Chondrocyte (in vitro differentiated cells): ENCODE results near the gene SGMS2. TPM values are rescaled to one million over a fixed set of nuclear protein-coding genes. Genes with fewer than 3 reads are reported as not detected.
"Not testable (repeated sequence)": the region's sequence is repeated elsewhere in the genome, so short reads cannot be mapped to it uniquely, and the experiment has no call there.

Experiments used
- DNase-seq: peaks from one replicate; pipeline ENCODE4 v3.0.0; 2021; ENCODE audit warnings: mixed read lengths, low spot score
- H3K27ac Mint-ChIP-seq: one replicate; pipeline ENCODE4 v1.8.0; 2021; ENCODE audit warnings: mild to moderate bottlenecking, moderate library complexity, mixed read lengths; ENCODE audit not compliant: unreplicated experiment
- H3K27me3 Mint-ChIP-seq: 2 replicates; pipeline ENCODE4 v1.8.0; 2021; ENCODE audit warnings: low read depth, mixed read lengths
- H3K36me3 Mint-ChIP-seq: 2 replicates; pipeline ENCODE4 v1.8.0; 2021; ENCODE audit warnings: low read depth, mixed read lengths
- H3K4me1 Mint-ChIP-seq: 2 replicates; pipeline ENCODE4 v1.8.0; 2021; ENCODE audit warnings: low read depth, mild to moderate bottlenecking, mixed read lengths
- H3K4me3 Mint-ChIP-seq: one replicate; pipeline ENCODE4 v1.8.0; 2021; ENCODE audit warnings: mild to moderate bottlenecking, moderate library complexity, mixed read lengths; ENCODE audit not compliant: unreplicated experiment
- H3K9me3 Mint-ChIP-seq: 2 replicates; pipeline ENCODE4 v1.8.0; 2021; ENCODE audit warnings: low read depth, mixed read lengths
- CTCF ChIP-seq: fragments of 200-600 bp; sonication (generic); IDR thresholded peaks from 2 replicates; pipeline ENCODE4 v1.5.0; 2021; ENCODE audit warnings: antibody characterized with exemption, mild to moderate bottlenecking, moderate library complexity
- total RNA-seq: library from RNA; stranded (reverse); gene quantifications from 3 replicates; pipeline ENCODE4 v1.2.1, GENCODE V29; 2021

Gene SGMS2
- total RNA-seq, 1 donor from 2014 or later = 71.5 TPM

DNA sequence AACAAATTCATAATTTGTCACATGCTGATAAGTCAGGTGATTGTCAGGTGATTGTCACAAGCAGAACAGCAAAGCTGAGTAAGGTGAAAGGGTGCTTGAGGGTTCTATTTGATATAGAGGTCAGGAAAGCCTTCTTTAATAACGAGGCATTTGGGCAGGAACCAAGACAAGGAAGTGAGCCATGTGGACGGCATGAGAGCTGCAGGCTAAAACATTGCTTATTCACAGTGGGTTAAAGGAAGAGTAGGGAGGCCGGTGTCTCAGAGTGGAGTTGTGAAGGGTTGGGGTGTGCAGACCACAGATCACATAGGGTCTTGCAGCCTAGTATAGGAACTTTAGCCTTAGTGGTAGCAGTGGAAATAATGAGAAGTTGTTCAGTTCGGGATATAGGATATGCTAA, 75.3 kb downstream of the SGMS2 start:
- no peak for DNase-seq
- TF ChIP-seq CTCF = no peak
- no peak overlapping the region for H3K27ac Mint-ChIP-seq
- peaks cover 19% of the 10 kb centered on the region for H3K36me3 Mint-ChIP-seq
- H3K4me1 Mint-ChIP-seq = peaks cover 30% of the 10 kb centered on the region
- no peaks in the 10 kb centered on the region for H3K27me3 Mint-ChIP-seq
- no peak overlapping the region for H3K4me3 Mint-ChIP-seq
- H3K9me3 Mint-ChIP-seq = peaks cover 3% of the 10 kb centered on the region

DNA sequence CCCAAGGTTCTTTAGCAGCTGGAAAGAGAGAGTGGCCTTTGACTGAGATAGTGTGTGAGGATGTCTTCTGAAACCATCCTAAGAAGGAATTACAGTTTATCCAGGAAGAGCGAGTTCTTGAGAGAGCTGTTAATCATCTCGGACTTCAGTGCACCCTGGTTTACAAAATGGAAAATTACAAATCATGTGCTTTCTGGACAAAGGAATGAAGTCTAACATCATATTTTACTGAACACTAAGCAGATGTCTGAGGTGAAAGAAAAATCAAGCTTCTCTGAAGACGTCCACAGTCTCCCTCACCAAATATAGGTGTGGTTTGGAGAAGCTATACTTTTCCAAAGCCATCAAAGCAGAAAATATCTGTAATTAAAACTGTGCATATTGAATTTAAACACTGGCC, 75.8 kb downstream of the SGMS2 start:
- Mint-ChIP-seq H3K9me3 (no peaks in the 10 kb centered on the region), H3K4me1 (peaks cover 26% of the 10 kb centered on the region)

GRCh38 chr4:107901213-107901934, 76.6 kb downstream of the SGMS2 start:
- Mint-ChIP-seq H3K4me3 (no peak overlapping the region), H3K9me3 (no peaks in the 10 kb centered on the region)
- no peak for DNase-seq

More for the DNA sequence above, 75.8 kb downstream of the SGMS2 start:
- DNase-seq = no peak
- Mint-ChIP-seq H3K4me3 (no peak overlapping the region), H3K36me3 (peaks cover 19% of the 10 kb centered on the region), H3K27me3 (no peaks in the 10 kb centered on the region), H3K27ac (no peak overlapping the region)
- no peak for TF ChIP-seq CTCF

DNA sequence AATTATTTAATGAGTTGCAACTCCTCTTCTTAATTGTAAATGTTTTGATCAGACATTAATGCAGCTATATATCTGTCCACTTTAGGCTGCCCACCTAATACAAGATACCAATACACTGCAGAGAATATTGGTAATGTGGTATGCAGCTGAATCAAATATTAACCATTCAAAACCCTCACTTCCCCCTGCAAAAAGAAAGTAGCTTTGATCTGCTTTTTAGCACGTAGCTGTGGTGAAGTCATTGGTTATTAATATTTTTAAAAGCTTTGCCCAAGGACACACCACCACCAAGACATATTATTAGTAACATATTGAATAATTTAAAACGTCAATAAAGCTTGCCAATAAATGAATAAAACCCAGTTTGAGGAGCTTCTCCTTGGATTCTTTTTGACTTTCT, 78.0 kb downstream of the SGMS2 start:
- no peak for TF ChIP-seq CTCF
- Mint-ChIP-seq H3K27me3 (no peaks in the 10 kb centered on the region), H3K36me3 (peaks cover 19% of the 10 kb centered on the region), H3K9me3 (no peaks in the 10 kb centered on the region), H3K4me1 (peaks cover 4% of the 10 kb centered on the region), H3K27ac (no peak overlapping the region), H3K4me3 (no peak overlapping the region)
- DNase-seq = no peak

More at GRCh38 chr4:107901213-107901934, 76.6 kb downstream of the SGMS2 start:
- Mint-ChIP-seq H3K27me3 (no peaks in the 10 kb centered on the region), H3K4me1 (peaks cover 17% of the 10 kb centered on the region), H3K27ac (no peak overlapping the region), H3K36me3 (peaks cover 19% of the 10 kb centered on the region)
- TF ChIP-seq CTCF = no peak

- H3K27me3 Mint-ChIP-seq, DNase-seq, H3K9me3 Mint-ChIP-seq, H3K27ac Mint-ChIP-seq, H3K4me3 Mint-ChIP-seq, H3K4me1 Mint-ChIP-seq: not testable (repeated sequence)
- H3K36me3 Mint-ChIP-seq = peaks cover 26% of the 10 kb centered on the region
These were observed 80.3 kb downstream of the SGMS2 start for GRCh38 chr4:107905082-107905481.
